Effector memory CD8-positive, alpha-beta T cell (primary cell): Measurements from ENCODE around the gene SUCLG1.

Experiments used
- ATAC-seq: fragments of 150-1000 bp; cut with Tn5 transposase; replicated peaks from 2 replicates; pipeline ENCODE4 v1.10.0; 2021; ENCODE audit warnings: mild to moderate bottlenecking, moderate library complexity
- DNase-seq, 3 experiments: peaks; one replicate each; pipeline ENCODE4 v3.0.0; 2021
- H3K27ac Mint-ChIP-seq, 2 donors: one replicate each; pipeline ENCODE4 v1.8.0; 2022; ENCODE audit warnings: mild to moderate bottlenecking in 2 of 2, mixed read lengths in 2 of 2, moderate library complexity in 2 of 2
- H3K27me3 Mint-ChIP-seq, 2 donors: one replicate each; pipeline ENCODE4 v1.8.0; 2022; ENCODE audit warnings: mixed read lengths in 2 of 2
- H3K36me3 Mint-ChIP-seq: one replicate; pipeline ENCODE4 v1.8.0; 2022; ENCODE audit warnings: mild to moderate bottlenecking, moderate library complexity, mixed read lengths; ENCODE audit not compliant: insufficient read depth
- H3K4me1 Mint-ChIP-seq, 2 donors: one replicate each; pipeline ENCODE4 v1.8.0; 2022; ENCODE audit warnings: low read depth in 2 of 2, mixed read lengths in 2 of 2
- H3K4me3 Mint-ChIP-seq, 2 donors: one replicate each; pipeline ENCODE4 v1.8.0; 2022; ENCODE audit warnings: mild to moderate bottlenecking in 2 of 2, mixed read lengths in 2 of 2, moderate library complexity in 2 of 2
- H3K9me3 Mint-ChIP-seq, 2 donors: one replicate each; pipeline ENCODE4 v1.8.0; 2022; ENCODE audit warnings: mixed read lengths in 2 of 2

The SUCLG1 gene

GRCh38 chr2:84456156-84456555 is 2.9 kb downstream of the SUCLG1 start:
- no peaks in the 10 kb centered on the region for H3K27me3 Mint-ChIP-seq
- peaks cover 50 to 56% of the 10 kb centered on the region in 2 donors for H3K4me1 Mint-ChIP-seq
- no peak for ATAC-seq
- H3K36me3 Mint-ChIP-seq, result peaks cover 3% of the 10 kb centered on the region
- H3K9me3 Mint-ChIP-seq, result no peaks in the 10 kb centered on the region
- H3K4me3 Mint-ChIP-seq, result no peak overlapping the region
- no peak for DNase-seq
- H3K27ac Mint-ChIP-seq, result no peak overlapping the region

GRCh38 chr2:84454581-84454980 is 4.5 kb downstream of the SUCLG1 start:
- no peak for ATAC-seq
- peaks cover 3% of the 10 kb centered on the region for H3K36me3 Mint-ChIP-seq
- peaks cover 58 to 66% of the 10 kb centered on the region in 2 donors for H3K4me1 Mint-ChIP-seq
- H3K27me3 Mint-ChIP-seq, result no peaks in the 10 kb centered on the region
- no peak overlapping the region for H3K4me3 Mint-ChIP-seq
- H3K27ac Mint-ChIP-seq, result no peak overlapping the region
- no peak for DNase-seq
- H3K9me3 Mint-ChIP-seq, result no peaks in the 10 kb centered on the region

- no peak for DNase-seq
- Mint-ChIP-seq H3K9me3 (no peaks in the 10 kb centered on the region), H3K27ac (no peak overlapping the region), H3K27me3 (no peaks in the 10 kb centered on the region), H3K36me3 (peaks cover 11% of the 10 kb centered on the region), H3K4me1 (peaks cover 46 to 52% of the 10 kb centered on the region in 2 donors), H3K4me3 (no peak overlapping the region)
- ATAC-seq, result no peak
Observed at GRCh38 chr2:84452624-84453023, 6.5 kb downstream of the SUCLG1 start.

DNA sequence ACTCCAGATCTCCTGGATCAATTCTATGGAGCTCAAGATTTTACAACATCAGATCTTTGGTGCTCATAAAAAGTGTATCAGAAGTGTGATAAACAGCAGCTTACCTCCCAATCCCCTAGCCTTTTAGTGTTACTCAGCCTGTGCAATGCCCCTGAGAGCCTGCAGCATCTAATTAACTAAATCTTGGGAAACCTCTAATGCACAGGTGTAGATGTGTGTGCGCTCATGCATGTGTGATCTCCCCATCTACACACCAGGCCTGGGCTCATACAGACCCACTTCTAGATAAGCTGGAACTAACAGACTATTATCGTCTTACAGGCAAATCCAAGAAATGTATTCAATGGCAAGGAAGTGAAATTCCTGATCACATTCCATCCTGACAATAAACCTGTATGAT is 7.5 kb downstream of the SUCLG1 start:
- H3K36me3 Mint-ChIP-seq, result peaks cover 18% of the 10 kb centered on the region
- DNase-seq (no peak), ATAC-seq (no peak)
- no peaks in the 10 kb centered on the region for H3K27me3 Mint-ChIP-seq
- no peak overlapping the region for H3K4me3 Mint-ChIP-seq
- H3K27ac Mint-ChIP-seq, result no peak overlapping the region
- no peaks in the 10 kb centered on the region for H3K9me3 Mint-ChIP-seq
- H3K4me1 Mint-ChIP-seq, result peaks cover 35 to 41% of the 10 kb centered on the region in 2 donors

- H3K4me3 Mint-ChIP-seq, result no peak overlapping the region
- H3K27ac Mint-ChIP-seq, result peak overlapping the region in 1 of 2 donors; percentile 68
- ATAC-seq, result no peak
- H3K9me3 Mint-ChIP-seq, result no peaks in the 10 kb centered on the region
- no peaks in the 10 kb centered on the region for H3K27me3 Mint-ChIP-seq
- H3K4me1 Mint-ChIP-seq, result peaks cover 30 to 43% of the 10 kb centered on the region in 2 donors
- no peak for DNase-seq
- peaks cover 22% of the 10 kb centered on the region for H3K36me3 Mint-ChIP-seq
Observed at GRCh38 chr2:84450288-84451227, 8.5 kb downstream of the SUCLG1 start.

GRCh38 chr2:84449711-84450110 is 9.4 kb downstream of the SUCLG1 start:
- Mint-ChIP-seq H3K9me3 (no peaks in the 10 kb centered on the region), H3K4me1 (peaks cover 29 to 41% of the 10 kb centered on the region in 2 donors), H3K27me3 (no peaks in the 10 kb centered on the region), H3K36me3 (peaks cover 19% of the 10 kb centered on the region), H3K27ac (no peak overlapping the region), H3K4me3 (no peak overlapping the region)
- DNase-seq (no peak), ATAC-seq (no peak)

DNA sequence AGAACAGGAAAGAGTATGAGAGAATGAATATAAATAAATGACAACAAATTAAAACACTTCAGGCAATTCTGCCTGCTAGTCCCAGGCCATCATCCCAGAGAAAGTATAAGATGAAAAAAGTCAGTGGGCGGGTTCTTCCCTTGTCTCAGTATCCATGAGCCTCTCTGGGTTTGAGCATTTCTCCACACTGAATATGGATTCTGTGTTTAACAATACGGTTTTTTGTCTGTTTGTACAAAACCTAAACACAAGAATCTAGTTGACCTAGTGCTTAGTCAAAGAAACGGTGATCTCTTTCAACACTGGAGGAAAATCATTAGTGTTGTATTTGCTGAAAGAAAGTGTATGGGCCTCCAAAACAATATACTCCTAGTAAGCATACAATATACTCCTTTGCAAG is 10.0 kb downstream of the SUCLG1 start:
- DNase-seq, result no peak
- Mint-ChIP-seq H3K4me3 (no peak overlapping the region), H3K36me3 (peaks cover 21% of the 10 kb centered on the region), H3K4me1 (peaks cover 23 to 36% of the 10 kb centered on the region in 2 donors), H3K27me3 (no peaks in the 10 kb centered on the region), H3K27ac (no peak overlapping the region), H3K9me3 (no peaks in the 10 kb centered on the region)
- no peak for ATAC-seq

- DNase-seq (no peak), ATAC-seq (no peak)
- no peaks in the 10 kb centered on the region for H3K9me3 Mint-ChIP-seq
- H3K4me1 Mint-ChIP-seq, result peaks cover 3 to 12% of the 10 kb centered on the region in 2 donors
- H3K27me3 Mint-ChIP-seq, result no peaks in the 10 kb centered on the region
- H3K27ac Mint-ChIP-seq, result peak overlapping the region; percentile 29 to 57
- H3K4me3 Mint-ChIP-seq, result no peak overlapping the region
- peaks cover 59% of the 10 kb centered on the region for H3K36me3 Mint-ChIP-seq
Observed at GRCh38 chr2:84443477-84443876, 15.6 kb downstream of the SUCLG1 start.

GRCh38 chr2:84442888-84443287 is 16.2 kb downstream of the SUCLG1 start:
- ATAC-seq, result no peak

DNA sequence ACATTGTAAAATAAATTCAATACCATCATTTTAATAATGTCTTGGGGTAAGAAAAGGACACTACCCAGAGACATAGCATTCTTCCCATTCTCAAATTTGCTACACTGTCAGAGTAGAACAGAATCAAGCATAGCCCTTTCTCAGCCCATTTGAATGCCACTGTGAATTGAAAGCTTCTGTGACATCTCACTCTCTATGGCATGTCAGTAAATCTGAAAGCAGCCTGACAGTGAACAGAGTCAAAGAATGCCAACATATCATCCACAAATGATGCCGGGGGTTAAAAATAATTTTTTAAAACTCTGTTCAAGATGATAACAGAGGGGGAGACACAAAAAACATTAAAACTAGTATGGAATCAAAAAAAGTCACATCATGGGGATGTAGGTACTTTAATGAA is 17.6 kb downstream of the SUCLG1 start:
- H3K27ac Mint-ChIP-seq, result no peak overlapping the region
- no peaks in the 10 kb centered on the region for H3K9me3 Mint-ChIP-seq
- H3K4me1 Mint-ChIP-seq, result peaks cover 2 to 17% of the 10 kb centered on the region in 2 donors
- H3K27me3 Mint-ChIP-seq, result no peaks in the 10 kb centered on the region
- peaks cover 52% of the 10 kb centered on the region for H3K36me3 Mint-ChIP-seq
- DNase-seq, result no peak
- H3K4me3 Mint-ChIP-seq, result no peak overlapping the region
- ATAC-seq, result no peak

More at GRCh38 chr2:84442888-84443287, 16.2 kb downstream of the SUCLG1 start:
- Mint-ChIP-seq H3K4me3 (no peak overlapping the region), H3K27ac (peak overlapping the region in 1 of 2 donors; percentile 57), H3K27me3 (no peaks in the 10 kb centered on the region), H3K9me3 (no peaks in the 10 kb centered on the region), H3K4me1 (peaks cover 2 to 15% of the 10 kb centered on the region in 2 donors), H3K36me3 (peaks cover 57% of the 10 kb centered on the region)
- no peak for DNase-seq

DNA sequence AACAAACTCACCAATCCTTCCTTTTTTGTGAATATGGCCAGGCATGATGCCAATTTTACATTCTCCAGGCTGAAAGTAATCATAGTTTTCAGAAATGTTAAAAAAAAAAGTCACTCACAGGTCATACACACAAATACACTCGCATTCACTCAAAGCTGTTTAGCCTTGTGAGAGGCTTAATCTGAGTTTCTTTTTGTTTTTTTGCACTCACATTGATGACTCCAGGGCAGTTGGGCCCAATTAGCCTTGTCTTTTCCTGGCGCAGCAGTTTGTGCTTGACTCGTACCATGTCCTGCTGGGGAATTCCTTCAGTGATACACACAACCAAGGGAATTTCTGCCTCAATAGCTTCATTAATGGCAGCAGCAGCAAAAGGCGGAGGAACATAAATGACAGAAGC is 18.0 kb downstream of the SUCLG1 start:
- H3K27me3 Mint-ChIP-seq, result no peaks in the 10 kb centered on the region
- no peak overlapping the region for H3K4me3 Mint-ChIP-seq
- H3K36me3 Mint-ChIP-seq, result peaks cover 49% of the 10 kb centered on the region
- no peaks in the 10 kb centered on the region for H3K9me3 Mint-ChIP-seq
- peaks cover 2 to 16% of the 10 kb centered on the region in 2 donors for H3K4me1 Mint-ChIP-seq
- H3K27ac Mint-ChIP-seq, result no peak overlapping the region
- DNase-seq (no peak), ATAC-seq (no peak)

DNA sequence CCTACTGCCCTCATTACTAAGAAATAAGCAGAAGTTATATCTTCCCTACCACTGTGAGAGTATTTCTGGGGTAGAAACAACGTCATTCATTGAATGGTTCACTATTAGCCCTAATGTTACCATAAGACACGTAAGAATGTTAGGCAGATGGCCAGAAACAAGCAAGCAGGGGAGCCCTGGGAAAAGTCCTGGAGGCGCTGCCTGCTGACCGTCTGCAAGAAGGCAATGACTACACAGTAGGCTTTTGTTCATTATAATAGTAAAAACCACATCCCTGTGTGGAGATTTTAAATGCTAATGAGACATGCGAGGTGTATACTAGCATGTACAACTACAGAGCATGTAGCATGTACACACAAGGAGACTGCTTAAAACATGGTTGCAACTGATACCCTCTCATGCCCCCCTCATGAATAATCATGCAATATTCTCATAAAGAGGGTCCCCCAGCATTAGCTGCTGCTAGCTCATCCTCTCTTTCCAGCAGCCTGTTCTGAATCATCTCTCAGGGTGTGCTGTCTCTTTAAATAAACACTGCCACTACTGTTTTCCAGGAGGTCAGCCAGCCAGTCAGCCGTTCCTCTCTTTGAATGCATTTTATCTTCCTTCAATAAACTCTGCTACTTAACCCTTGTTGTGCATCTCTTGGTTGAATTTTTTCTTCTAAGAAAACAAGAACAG is 23.6 kb downstream of the SUCLG1 start:
- H3K36me3 Mint-ChIP-seq, result peaks cover 54% of the 10 kb centered on the region
- no peak overlapping the region for H3K4me3 Mint-ChIP-seq
- peak overlapping the region in 1 of 2 donors; percentile 12 for H3K27ac Mint-ChIP-seq

DNA sequence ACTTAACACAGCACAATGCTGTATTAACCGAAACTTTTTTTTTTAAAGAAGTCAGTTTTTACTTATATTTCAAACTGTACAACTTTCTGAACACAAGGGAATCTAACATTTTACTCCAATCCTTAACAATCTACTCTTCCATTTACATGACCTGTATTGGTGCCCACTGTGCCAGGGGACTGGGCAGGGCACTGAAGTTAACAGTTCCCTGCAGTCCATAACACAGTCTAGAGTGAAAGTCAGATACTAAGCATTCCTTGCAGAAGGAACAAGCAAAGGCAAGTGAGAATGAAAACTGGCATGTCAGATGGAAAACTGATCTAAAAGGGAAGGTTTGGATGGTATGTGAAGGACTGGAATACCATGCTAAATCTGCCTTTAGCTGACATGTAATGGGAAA is 29.8 kb downstream of the SUCLG1 start:
- DNase-seq (no peak), ATAC-seq (no peak)
- no peaks in the 10 kb centered on the region for H3K9me3 Mint-ChIP-seq
- peak overlapping the region; percentile 2 to 85 for H3K27ac Mint-ChIP-seq
- no peaks in the 10 kb centered on the region for H3K27me3 Mint-ChIP-seq
- H3K4me3 Mint-ChIP-seq, result no peak overlapping the region
- peaks cover 40% of the 10 kb centered on the region for H3K36me3 Mint-ChIP-seq
- peaks cover 6 to 16% of the 10 kb centered on the region in 2 donors for H3K4me1 Mint-ChIP-seq

More for the DNA sequence above, 23.6 kb downstream of the SUCLG1 start:
- peaks cover 2 to 6% of the 10 kb centered on the region in 2 donors for H3K4me1 Mint-ChIP-seq
- no peaks in the 10 kb centered on the region for H3K9me3 Mint-ChIP-seq
- ATAC-seq, result no peak
- H3K27me3 Mint-ChIP-seq, result no peaks in the 10 kb centered on the region
- no peak for DNase-seq
